ENCODE measurements around the gene MAP4K2. TPM values are rescaled to one million over a fixed set of nuclear protein-coding genes. Genes with fewer than 3 reads are reported as not detected.

MAP4K2 gene
- total and polyA plus RNA-seq, 9 of the 15 experiments (the other 6 are each of a cell fraction or from before 2014, with no cell fraction given), result 0.13 to 14.5 (median 7.3) TPM

DNA sequence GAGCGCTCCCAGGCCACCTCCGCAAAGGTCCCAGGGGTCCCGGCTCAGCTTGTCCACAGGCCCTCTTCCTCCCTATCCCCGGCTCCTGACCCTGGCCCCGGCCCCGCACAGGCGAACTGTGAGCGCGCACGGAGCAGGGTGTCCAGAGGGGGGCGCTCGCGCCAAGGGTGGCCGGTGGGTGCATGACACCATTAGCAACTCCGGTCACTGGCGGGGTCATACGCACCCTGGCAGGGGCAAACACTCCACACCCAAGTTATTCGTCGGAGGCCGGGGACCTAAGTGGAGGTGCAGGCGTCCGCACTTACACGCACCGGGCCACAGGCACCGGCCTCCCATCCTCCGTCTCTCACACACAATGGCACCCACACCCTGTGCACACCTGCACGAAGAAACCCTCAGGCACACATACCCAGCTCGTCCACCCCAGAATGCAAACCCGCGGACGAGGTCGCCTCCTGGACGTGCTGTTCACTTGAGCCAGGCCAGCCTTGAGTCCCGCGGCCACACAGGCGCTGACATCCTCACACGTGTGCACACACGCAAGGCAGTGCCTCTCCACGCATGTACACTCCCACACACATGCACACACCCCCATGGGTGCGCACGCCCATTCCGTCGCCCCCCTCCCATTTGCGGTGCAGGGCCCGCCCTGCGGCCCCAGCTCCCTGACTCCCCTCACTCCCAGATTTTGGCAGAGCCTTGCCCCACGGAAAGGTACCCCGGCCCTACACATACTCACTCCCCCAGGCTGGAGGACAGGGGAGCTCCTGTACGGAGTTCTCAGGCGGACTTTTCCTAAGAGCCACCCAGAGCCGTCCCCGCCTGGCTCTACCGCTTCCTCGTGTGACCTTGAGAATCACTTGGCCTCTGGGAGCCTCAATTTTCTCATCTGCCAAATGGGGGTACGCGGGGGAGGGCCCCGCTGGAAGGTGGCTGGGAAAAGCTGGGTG is 59.1 kb downstream of the MAP4K2 start, which contains the start of gene RASGRP2 (continued):
- TF ChIP-seq, protein P1, sequence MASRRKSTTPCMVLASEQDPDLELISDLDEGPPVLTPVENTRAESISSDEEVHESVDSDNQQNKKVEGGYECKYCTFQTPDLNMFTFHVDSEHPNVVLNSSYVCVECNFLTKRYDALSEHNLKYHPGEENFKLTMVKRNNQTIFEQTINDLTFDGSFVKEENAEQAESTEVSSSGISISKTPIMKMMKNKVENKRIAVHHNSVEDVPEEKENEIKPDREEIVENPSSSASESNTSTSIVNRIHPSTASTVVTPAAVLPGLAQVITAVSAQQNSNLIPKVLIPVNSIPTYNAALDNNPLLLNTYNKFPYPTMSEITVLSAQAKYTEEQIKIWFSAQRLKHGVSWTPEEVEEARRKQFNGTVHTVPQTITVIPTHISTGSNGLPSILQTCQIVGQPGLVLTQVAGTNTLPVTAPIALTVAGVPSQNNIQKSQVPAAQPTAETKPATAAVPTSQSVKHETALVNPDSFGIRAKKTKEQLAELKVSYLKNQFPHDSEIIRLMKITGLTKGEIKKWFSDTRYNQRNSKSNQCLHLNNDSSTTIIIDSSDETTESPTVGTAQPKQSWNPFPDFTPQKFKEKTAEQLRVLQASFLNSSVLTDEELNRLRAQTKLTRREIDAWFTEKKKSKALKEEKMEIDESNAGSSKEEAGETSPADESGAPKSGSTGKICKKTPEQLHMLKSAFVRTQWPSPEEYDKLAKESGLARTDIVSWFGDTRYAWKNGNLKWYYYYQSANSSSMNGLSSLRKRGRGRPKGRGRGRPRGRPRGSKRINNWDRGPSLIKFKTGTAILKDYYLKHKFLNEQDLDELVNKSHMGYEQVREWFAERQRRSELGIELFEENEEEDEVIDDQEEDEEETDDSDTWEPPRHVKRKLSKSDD (conservative IDR thresholded peaks at IDR 0.05; ENCODE audit: low read length), result no peak
- TF ChIP-seq ZNF79 (CRISPR knock-in tag; IDR thresholded peaks at IDR 0.05; ENCODE audit: low read depth) (no peak), ARID2 (IDR thresholded peaks at IDR 0.05) (0 out of 2 replicates have a peak, but pooled peaks have one; percentile 28), EP400 (IDR thresholded peaks at IDR 0.05) (0 out of 2 replicates have a peak, but pooled peaks have one; percentile 9), TAL1 (IDR thresholded peaks at IDR 0.05) (no peak), COPS2 (conservative IDR thresholded peaks at IDR 0.05) (no peak), EWSR1 (IDR thresholded peaks at IDR 0.05; ENCODE audit: borderline replicate concordance, low read depth, partially characterized antibody) (no peak), ATF1 (CRISPR knock-in tag; IDR thresholded peaks at IDR 0.05) (no peak), ATF1 (tag; IDR thresholded peaks at IDR 0.05) (peak; percentile 66), PTBP1 (IDR thresholded peaks at IDR 0.05; ENCODE audit: low read depth, low read length) (0 out of 2 replicates have a peak, but pooled peaks have one; percentile 76)
- TF ChIP-seq, protein P2, sequence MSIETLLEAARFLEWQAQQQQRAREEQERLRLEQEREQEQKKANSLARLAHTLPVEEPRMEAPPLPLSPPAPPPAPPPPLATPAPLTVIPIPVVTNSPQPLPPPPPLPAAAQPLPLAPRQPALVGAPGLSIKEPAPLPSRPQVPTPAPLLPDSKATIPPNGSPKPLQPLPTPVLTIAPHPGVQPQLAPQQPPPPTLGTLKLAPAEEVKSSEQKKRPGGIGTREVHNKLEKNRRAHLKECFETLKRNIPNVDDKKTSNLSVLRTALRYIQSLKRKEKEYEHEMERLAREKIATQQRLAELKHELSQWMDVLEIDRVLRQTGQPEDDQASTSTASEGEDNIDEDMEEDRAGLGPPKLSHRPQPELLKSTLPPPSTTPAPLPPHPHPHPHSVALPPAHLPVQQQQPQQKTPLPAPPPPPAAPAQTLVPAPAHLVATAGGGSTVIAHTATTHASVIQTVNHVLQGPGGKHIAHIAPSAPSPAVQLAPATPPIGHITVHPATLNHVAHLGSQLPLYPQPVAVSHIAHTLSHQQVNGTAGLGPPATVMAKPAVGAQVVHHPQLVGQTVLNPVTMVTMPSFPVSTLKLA (conservative IDR thresholded peaks at IDR 0.05), result peak; percentile 88 to 91
- TF ChIP-seq, protein P3, sequence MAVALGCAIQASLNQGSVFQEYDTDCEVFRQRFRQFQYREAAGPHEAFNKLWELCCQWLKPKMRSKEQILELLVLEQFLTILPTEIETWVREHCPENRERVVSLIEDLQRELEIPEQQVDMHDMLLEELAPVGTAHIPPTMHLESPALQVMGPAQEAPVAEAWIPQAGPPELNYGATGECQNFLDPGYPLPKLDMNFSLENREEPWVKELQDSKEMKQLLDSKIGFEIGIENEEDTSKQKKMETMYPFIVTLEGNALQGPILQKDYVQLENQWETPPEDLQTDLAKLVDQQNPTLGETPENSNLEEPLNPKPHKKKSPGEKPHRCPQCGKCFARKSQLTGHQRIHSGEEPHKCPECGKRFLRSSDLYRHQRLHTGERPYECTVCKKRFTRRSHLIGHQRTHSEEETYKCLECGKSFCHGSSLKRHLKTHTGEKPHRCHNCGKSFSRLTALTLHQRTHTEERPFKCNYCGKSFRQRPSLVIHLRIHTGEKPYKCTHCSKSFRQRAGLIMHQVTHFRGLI (CRISPR knock-in tag; IDR thresholded peaks at IDR 0.05), result no peak
- TF ChIP-seq, protein P4, sequence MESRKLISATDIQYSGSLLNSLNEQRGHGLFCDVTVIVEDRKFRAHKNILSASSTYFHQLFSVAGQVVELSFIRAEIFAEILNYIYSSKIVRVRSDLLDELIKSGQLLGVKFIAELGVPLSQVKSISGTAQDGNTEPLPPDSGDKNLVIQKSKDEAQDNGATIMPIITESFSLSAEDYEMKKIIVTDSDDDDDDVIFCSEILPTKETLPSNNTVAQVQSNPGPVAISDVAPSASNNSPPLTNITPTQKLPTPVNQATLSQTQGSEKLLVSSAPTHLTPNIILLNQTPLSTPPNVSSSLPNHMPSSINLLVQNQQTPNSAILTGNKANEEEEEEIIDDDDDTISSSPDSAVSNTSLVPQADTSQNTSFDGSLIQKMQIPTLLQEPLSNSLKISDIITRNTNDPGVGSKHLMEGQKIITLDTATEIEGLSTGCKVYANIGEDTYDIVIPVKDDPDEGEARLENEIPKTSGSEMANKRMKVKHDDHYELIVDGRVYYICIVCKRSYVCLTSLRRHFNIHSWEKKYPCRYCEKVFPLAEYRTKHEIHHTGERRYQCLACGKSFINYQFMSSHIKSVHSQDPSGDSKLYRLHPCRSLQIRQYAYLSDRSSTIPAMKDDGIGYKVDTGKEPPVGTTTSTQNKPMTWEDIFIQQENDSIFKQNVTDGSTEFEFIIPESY (CRISPR knock-in tag; IDR thresholded peaks at IDR 0.05), result peak; percentile 46; the same call in 1 of the 2 replicates
- TF ChIP-seq, protein P5, sequence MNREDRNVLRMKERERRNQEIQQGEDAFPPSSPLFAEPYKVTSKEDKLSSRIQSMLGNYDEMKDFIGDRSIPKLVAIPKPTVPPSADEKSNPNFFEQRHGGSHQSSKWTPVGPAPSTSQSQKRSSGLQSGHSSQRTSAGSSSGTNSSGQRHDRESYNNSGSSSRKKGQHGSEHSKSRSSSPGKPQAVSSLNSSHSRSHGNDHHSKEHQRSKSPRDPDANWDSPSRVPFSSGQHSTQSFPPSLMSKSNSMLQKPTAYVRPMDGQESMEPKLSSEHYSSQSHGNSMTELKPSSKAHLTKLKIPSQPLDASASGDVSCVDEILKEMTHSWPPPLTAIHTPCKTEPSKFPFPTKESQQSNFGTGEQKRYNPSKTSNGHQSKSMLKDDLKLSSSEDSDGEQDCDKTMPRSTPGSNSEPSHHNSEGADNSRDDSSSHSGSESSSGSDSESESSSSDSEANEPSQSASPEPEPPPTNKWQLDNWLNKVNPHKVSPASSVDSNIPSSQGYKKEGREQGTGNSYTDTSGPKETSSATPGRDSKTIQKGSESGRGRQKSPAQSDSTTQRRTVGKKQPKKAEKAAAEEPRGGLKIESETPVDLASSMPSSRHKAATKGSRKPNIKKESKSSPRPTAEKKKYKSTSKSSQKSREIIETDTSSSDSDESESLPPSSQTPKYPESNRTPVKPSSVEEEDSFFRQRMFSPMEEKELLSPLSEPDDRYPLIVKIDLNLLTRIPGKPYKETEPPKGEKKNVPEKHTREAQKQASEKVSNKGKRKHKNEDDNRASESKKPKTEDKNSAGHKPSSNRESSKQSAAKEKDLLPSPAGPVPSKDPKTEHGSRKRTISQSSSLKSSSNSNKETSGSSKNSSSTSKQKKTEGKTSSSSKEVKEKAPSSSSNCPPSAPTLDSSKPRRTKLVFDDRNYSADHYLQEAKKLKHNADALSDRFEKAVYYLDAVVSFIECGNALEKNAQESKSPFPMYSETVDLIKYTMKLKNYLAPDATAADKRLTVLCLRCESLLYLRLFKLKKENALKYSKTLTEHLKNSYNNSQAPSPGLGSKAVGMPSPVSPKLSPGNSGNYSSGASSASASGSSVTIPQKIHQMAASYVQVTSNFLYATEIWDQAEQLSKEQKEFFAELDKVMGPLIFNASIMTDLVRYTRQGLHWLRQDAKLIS (CRISPR knock-in tag; IDR thresholded peaks at IDR 0.05), result 0 out of 2 replicates have a peak, but pooled peaks have one; percentile 13

Measured in K562 (cell line).